Measurements from ENCODE around the gene TALDO1. TPM values are rescaled to one million over a fixed set of nuclear protein-coding genes. Genes with fewer than 3 reads are reported as not detected.

The TALDO1 gene
- total and polyA plus RNA-seq, 2 of the 8 experiments (the other 6 are each of a cell fraction or from before 2014, with no cell fraction given) = 265 to 308 TPM

GRCh38 chr11:813072-813455 lies 65.8 kb downstream of the TALDO1 start:
- H3K79me2 ChIP-seq (ENCODE audit: control insufficient read depth in 1 of 2, insufficient read depth in 2 of 2, low read length in 2 of 2) = peaks cover 7 to 32% of the 10 kb centered on the region in 2 experiments; a peak in 3 of 4 replicates
- no peak overlapping the region for H2BK12ac ChIP-seq (ENCODE audit: low read depth, low read length)
- FAIRE-seq (no peak), DNase-seq (ENCODE audit: low read depth in 1 of 2, low spot score in 2 of 2) (no peak)
- H3K18ac ChIP-seq (ENCODE audit: extremely low read depth, low read length) = no peak overlapping the region
- TF ChIP-seq ATF2 (IDR thresholded peaks at IDR 0.05; ENCODE audit: low read length) = peak; percentile 36; the same call in 1 of the 2 replicates
- TF ChIP-seq TBP (IDR thresholded peaks at IDR 0.05; ENCODE audit: low read depth, low read length) = no peak
- no peak for TF ChIP-seq ASH2L (IDR thresholded peaks at IDR 0.05; ENCODE audit: low read length)
- TF ChIP-seq JUN (IDR thresholded peaks at IDR 0.05; ENCODE audit: low read depth, low read length) = no peak
- TF ChIP-seq POLR2AphosphoS5 (IDR thresholded peaks at IDR 0.05; ENCODE audit: low read depth, low read length) = peak; percentile 49; the same call in 1 of the 2 replicates
- no peak for TF ChIP-seq HDAC2 (IDR thresholded peaks at IDR 0.05; ENCODE audit: borderline replicate concordance in 1 of 2, low read depth in 2 of 2, low read length in 2 of 2)
- H2BK20ac ChIP-seq (ENCODE audit: low read length) = no peak overlapping the region
- H2BK120ac ChIP-seq (replicated peaks; ENCODE audit: low read depth, low read length) = no peak overlapping the region
- ChIA-PET POLR2A (ENCODE audit: partially characterized antibody) (interaction anchor here (0.7 to 53.0 kb wide), 12 partner anchors 2 to 277 kb away, joined by 3 to 1917 read pairs (median 4); partner anchors contain the start of genes CD151, CEND1, CRACR2B and GATD1), CTCF (ENCODE audit: partially characterized antibody) (interaction anchor here (0.6 to 2.2 kb wide), 2 partner anchors 20 to 22 kb away, joined by 3 to 5 read pairs; no protein-coding TSS in a partner anchor)
- peaks cover 10 to 22% of the 10 kb centered on the region in 2 experiments for H4K20me1 ChIP-seq (replicated peaks in 1 of 2; ENCODE audit: control insufficient read depth in 1 of 2, insufficient read depth in 2 of 2, low read length in 2 of 2)
- no peak overlapping the region; the same call in 1 of the 2 replicates for H4K8ac ChIP-seq (ENCODE audit: extremely low read depth, insufficient read depth, low read length)
- no peak overlapping the region for H2AFZ ChIP-seq (ENCODE audit: low read length)
- no peak overlapping the region for H2BK15ac ChIP-seq (ENCODE audit: low read length)
- H3K4ac ChIP-seq (replicated peaks; ENCODE audit: insufficient read length, low read depth, low read length) = peak overlapping the region; percentile 29
- no peaks in the 10 kb centered on the region for H3K9me3 ChIP-seq (ENCODE audit: insufficient read depth in 2 of 2, low read depth in 1 of 2, low read length in 1 of 2)
- H2BK5ac ChIP-seq (ENCODE audit: low read depth, low read length) = no peak overlapping the region; the same call in 1 of the 2 replicates
- H3K14ac ChIP-seq (ENCODE audit: insufficient read length) = no peak overlapping the region
- H3K23ac ChIP-seq (ENCODE audit: insufficient read length) = no peak overlapping the region
- no peak overlapping the region for H3K27ac ChIP-seq (ENCODE audit: low read depth, low read length)
- no peak overlapping the region for H4K5ac ChIP-seq (ENCODE audit: insufficient read length, low read depth, low read length)
- H3K4me3 ChIP-seq (ENCODE audit: extremely low read depth in 1 of 4, insufficient read depth in 2 of 4, low read depth in 3 of 4, low read length in 4 of 4) = no peak overlapping the region
- H3K23me2 ChIP-seq (ENCODE audit: low read depth, low read length) = peaks cover 5% of the 10 kb centered on the region; the same call in 1 of the 2 replicates
- no peak overlapping the region for H4K91ac ChIP-seq (replicated peaks; ENCODE audit: insufficient read length, low read length)
- peaks cover 0 to 9% (median 2%) of the 10 kb centered on the region in 4 experiments; a peak in 3 of 7 replicates for H3K4me1 ChIP-seq (replicated peaks in 1 of 4; ENCODE audit: control insufficient read depth in 3 of 4, insufficient read depth in 4 of 4, low read length in 3 of 4)
- no peak overlapping the region for H3K9ac ChIP-seq (replicated peaks in 1 of 4; ENCODE audit: extremely low read depth in 1 of 4, low read depth in 3 of 4, low read length in 3 of 4)
- H3K79me1 ChIP-seq (ENCODE audit: low read depth, low read length) = no peaks in the 10 kb centered on the region
- H3K4me2 ChIP-seq (ENCODE audit: insufficient read depth in 1 of 2, low read depth in 2 of 2, low read length in 2 of 2) = no peak overlapping the region
- no peak overlapping the region for H2AK5ac ChIP-seq (ENCODE audit: low read depth, low read length)
- WGBS, 2 experiments (ENCODE audit: extremely low coverage in 1 of 2, insufficient coverage in 1 of 2, insufficient read length in 1 of 2, insufficient replicate concordance in 2 of 2, low coverage in 1 of 2, low lambda C conversion rate in 2 of 2, missing lambda C conversion rate in 1 of 2) = 91% methylated on average over 6 of the region's 6 CpGs; no CpG with 5 or more reads in 1 of the 2 experiments
- H3K36me3 ChIP-seq (ENCODE audit: control insufficient read depth in 2 of 4, insufficient read depth in 4 of 4, low read length in 3 of 4) = peaks cover 16 to 29% (median 26%) of the 10 kb centered on the region in 4 experiments
- no peaks in the 10 kb centered on the region for H3K27me3 ChIP-seq (replicated peaks in 1 of 4; ENCODE audit: control insufficient read depth in 3 of 4, extremely low read depth in 1 of 4, insufficient read depth in 3 of 4, low read length in 3 of 4)
- H3K56ac ChIP-seq (replicated peaks; ENCODE audit: insufficient read length, low read depth, low read length) = no peak overlapping the region

Measured in H1 (cell line).